Myocyte (in vitro differentiated cells): Measurements from ENCODE around the gene EXTL2. TPM values are rescaled to one million over a fixed set of nuclear protein-coding genes. Genes with fewer than 3 reads are reported as not detected.
"Not testable (repeated sequence)": the region's sequence is repeated elsewhere in the genome, so short reads cannot be mapped to it uniquely, and the experiment has no call there.

Source experiments
- DNase-seq: peaks from one replicate; pipeline ENCODE4 v3.0.0-alpha.2; 2012; ENCODE audit warnings: low read depth
- total RNA-seq: library from RNA; depleted of rRNA; stranded (reverse); fragments of >200 nt; gene quantifications from 2 replicates; pipeline ENCODE4 v1.2.3, GENCODE V29; 2014

The EXTL2 gene
- total RNA-seq, 1 donor from 2014 or later: 27.6 TPM

GRCh38 chr1:100861379-100861778 lies 33.3 kb downstream of the EXTL2 start:
- DNase-seq: no peak

- DNase-seq: no peak
Measured at GRCh38 chr1:100860397-100860991, 34.1 kb downstream of the EXTL2 start.

- DNase-seq: not testable (repeated sequence)
Measured at GRCh38 chr1:100855116-100855515, 39.5 kb downstream of the EXTL2 start.

GRCh38 chr1:100852976-100853375 lies 41.7 kb downstream of the EXTL2 start:
- DNase-seq: no peak

- no peak for DNase-seq
Measured at GRCh38 chr1:100851726-100852125, 42.9 kb downstream of the EXTL2 start.

- DNase-seq: peak; percentile 28
Measured at GRCh38 chr1:100847361-100848082, 47.1 kb downstream of the EXTL2 start.

GRCh38 chr1:100843160-100843559 lies 51.5 kb downstream of the EXTL2 start:
- not testable (repeated sequence) for DNase-seq

- no peak for DNase-seq
Measured at GRCh38 chr1:100835866-100836842, 58.5 kb downstream of the EXTL2 start.

GRCh38 chr1:100834777-100835660 lies 59.6 kb downstream of the EXTL2 start:
- DNase-seq: no peak

GRCh38 chr1:100832694-100833428 lies 61.8 kb downstream of the EXTL2 start:
- no peak for DNase-seq

GRCh38 chr1:100825666-100826065 lies 69.0 kb downstream of the EXTL2 start:
- not testable (repeated sequence) for DNase-seq

Other genes starting within 250 kb of the EXTL2 start
- 5.7 and 9.3 TPM in 2 replicates for gene VCAM1, start 175.1 kb downstream of the EXTL2 start, total RNA-seq
- gene SLC30A7, start 1.2 kb upstream of the EXTL2 start, total RNA-seq: 18.3 and 26.8 TPM in 2 replicates
- 42.2 and 49.7 TPM in 2 replicates for gene DPH5, start 130.9 kb upstream of the EXTL2 start, total RNA-seq